ENCODE measurements around the gene ORM2.

- TF ChIP-seq CTCF (IDR thresholded peaks at IDR 0.05; ENCODE audit: low read depth, low read length) = no peak
- no peak for TF ChIP-seq POLR2A (IDR thresholded peaks at IDR 0.05; ENCODE audit: extremely low read depth, insufficient read length)
- no peak for TF ChIP-seq MAX (IDR thresholded peaks at IDR 0.05; ENCODE audit: low read depth, low read length)
- no peak for TF ChIP-seq MYC (IDR thresholded peaks at IDR 0.05; ENCODE audit: low read depth, low read length)
Observed at GRCh38 chr9:114371343-114371944, 41.8 kb downstream of the ORM2 start.

Measured in NB4 (cell line).